ENCODE data around the gene AMPH.

Gene AMPH

DNA sequence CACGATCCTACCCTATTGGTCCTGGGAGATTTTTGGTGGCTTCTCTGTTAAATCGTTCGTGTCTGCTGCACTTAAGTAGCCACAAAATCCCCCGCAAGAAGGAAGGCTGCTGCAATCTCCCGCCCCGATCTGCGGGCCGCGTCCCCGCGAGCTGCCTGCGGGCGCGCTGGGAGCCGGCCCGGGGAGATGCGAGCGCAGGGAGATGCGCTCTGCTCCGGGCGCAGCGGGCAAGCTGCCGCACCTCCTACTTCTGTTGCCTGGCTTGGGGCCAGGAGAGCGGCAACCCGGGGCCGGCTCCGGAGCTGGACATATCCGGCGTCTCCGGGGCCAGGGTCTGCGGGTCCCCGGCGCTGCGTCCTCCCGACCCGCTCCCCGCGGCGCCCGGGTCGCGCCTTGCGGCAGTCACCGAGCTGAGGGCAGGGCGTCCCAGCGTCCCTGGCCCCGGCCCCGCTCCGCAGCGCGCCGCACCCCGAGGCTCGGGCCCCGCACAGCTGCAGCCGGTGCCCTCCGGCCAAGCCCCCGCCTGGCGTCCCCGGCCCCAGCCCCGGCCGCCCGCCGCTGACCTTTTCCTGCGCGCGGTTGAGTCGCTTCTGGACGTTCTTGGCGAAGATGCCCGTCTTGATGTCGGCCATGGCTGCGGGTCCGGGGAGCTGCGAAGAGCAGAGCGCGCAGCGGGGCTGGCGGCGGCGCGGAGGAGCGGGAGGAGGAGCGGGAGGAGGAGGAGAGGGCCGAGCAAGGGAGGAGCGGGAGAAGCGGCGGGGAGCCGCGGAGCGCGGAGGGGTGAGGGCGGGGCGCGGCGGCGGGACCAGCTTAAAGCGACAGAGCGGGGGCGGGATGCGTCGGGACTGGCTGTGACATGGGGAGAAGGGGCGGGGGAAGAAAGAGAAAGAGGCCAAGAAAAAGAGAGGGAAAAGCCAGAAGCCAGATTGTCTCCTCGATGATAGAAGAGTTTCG lies at the start of gene AMPH:
TSS of gene AMPH (minus strand) at position 654 of the 954 bp plus-strand sequence. CDS start at position 632, 22 bp downstream.
- peak; percentile 5 for DNase-seq (ENCODE audit: low read depth)

DNA sequence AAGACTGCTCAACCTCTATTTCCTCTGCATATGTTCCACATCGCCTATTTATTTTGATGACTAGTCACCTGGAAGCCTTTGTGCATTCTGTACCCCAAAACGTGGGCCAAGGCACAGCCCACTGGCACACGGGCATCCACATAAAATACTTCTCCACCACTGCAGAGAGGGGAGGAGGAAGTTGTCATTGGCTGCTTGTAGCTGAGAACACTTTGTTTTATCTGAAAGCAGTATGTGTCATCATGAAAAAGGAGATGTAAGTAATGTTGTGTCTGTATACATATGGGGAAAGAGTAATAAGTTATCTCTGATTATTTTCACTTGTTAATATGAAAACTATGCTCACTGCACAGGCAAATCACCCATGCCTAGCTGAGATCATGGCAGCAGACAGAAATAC lies 48.2 kb upstream of the AMPH start:
- DNase-seq (ENCODE audit: low read depth) = no peak

DNA sequence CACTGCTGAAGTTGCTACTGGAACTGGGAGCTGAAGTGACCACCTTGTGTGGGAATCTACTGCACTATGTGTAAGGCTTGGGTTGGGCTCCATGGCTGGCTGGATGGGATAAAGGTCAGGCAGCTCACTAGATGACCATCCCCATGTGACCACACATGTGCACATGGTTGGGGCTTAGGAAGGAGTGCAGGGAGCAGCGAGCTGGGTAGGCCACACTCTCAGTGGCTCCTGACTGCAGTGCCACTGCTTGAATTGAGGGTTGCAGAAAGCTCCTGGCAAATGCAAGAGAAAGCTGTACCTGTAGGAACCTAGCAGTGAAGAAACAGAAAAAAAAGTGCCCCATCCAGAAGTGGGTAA lies 47.5 kb upstream of the AMPH start:
- DNase-seq (ENCODE audit: low read depth) = no peak

DNA sequence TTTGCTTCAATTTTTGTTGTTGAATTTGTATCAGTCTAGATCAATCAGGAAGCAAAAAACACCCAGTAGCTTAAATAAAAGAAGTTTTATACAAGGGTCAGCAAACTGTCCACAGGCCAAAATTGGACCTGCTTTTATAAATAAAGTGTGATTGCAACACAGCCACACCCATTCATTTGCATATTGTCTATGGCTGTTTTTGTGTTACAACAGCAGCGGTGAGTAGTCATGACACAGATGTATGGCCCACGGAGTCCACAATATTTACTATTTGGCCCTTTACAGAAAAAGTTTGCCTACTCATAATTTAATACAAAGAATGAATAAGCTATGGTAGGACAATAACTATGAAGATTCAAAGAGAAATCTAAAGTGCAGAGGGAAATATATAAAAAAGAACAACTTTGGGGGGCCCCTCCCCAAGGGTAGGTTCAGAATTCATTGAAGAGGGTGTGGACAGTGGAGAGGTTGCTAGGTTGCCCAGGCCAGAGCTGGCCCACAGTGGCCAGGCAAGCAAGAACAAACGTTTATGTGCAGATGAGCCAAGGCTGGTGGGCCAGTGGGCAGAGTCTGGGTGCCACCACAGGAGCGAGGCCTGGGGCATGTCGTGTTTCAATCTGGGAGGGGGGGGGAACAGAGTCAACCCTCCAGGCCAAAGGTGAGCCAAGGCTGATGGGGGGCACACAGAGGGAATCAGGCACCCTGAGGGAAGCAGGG lies 47.0 kb upstream of the AMPH start:
- no peak for DNase-seq (ENCODE audit: low read depth)

DNA sequence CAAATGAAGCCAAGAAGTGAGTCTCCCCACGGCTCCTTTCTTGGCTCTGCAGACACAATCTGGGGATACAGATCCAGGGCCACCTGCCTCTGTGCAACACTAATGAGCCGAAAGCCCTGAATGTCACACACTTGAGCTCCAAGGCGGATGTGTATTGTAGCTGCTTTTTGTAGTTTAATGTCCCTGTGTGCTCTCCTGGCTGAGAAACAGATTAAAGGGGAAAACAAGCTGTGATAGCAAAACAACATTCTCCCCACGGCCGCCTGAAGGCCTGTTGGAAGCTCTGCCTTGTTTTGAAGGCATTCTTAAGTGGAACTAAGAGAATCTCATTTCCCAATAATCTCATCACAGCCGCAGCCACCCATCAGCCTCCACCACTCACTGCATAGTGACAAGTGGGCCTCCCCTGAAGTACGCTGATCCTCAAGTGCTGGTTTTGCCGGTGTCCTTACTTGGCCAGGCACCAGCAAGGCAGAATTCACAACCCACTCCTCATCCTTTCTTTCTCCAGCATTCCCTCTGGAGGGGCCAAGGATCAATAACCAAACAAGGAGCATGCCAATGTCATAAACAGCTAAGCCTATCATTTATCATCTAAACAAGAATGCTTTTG lies 44.4 kb upstream of the AMPH start:
- no peak for DNase-seq (ENCODE audit: low read depth)

DNA sequence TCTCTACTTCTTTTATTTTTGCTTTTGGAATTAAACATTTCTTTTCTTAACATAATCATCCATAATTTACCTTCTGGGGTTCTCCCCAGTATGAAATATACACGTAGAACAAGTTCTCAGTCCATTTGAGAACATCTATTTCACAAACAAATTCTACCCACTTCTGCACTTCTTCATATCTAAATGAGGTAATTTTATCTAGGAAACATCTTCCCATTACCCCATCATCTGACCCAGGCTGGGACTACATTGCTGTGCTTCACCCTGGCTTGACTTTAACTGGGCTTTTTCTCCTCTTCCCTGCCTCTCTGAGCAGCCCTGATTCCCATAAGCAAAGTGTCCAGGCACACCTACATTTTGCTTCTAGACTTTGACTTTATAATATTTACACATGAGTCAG lies 43.3 kb upstream of the AMPH start:
- no peak for DNase-seq (ENCODE audit: low read depth)

DNA sequence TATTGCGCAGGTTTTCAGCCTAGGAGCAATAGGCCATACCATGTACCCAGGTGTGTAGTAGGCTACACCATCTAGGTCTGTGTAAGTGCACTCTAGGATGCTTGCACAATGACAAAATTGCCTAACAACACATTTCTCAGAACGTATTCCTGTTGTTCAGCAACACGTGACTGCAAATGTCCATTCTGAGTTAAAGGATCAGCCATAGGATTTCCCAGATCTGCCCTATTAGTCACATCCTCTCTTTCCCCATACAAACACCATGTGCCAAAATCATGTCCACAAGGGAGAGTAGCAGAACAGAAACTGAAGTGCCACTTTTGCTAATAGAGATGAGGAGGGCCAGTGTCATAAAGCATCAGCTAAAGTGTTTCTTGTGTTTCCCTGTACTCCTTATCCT lies 42.6 kb upstream of the AMPH start:
- no peak for DNase-seq (ENCODE audit: low read depth)

DNA sequence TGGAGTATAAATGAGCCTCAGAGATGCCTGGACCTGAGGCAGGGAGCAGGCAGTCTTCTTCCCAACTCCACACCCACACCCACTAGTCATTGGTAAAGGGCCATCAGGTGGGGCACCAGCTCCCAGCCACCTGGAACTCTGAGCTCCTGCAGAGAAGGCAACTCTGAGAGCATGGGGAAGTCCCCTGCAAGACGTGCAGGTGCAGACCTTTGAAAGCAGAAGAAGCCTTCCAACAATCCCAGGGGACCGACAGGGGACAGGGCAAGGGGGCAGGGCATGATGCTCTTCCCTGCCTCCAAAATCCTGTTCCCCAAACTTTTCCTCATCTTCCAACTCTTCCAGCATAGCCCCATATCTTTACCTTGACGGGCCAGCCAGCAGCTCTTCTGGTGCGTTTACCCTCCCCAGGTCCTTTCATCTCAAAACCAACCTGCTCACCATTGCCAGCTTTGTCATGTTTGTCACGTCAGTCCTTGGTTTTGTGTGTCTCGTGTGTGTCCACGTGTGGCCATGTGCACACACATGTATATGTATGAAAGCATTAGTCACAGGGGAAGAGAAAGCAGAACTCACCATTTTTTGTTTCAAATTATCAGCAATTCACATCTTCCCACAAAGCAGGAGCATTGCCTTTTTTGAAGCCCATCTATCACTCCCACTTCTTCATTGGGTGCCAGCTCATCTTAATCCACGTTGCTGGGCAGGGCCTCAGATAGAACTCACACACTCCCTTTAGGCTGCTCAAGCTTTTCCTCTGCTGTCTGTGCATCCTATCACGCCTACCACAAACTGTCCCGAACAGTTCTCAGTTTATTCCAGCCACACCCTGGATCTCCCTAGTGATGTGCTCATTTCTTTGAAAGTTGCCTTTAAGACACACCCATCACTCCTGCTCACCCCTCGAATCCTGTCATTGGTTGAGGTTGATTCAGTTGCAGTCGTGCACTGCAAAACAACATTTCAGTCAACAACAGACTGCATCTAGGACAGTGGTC lies 41.0 kb upstream of the AMPH start:
- no peak for DNase-seq (ENCODE audit: low read depth)

DNA sequence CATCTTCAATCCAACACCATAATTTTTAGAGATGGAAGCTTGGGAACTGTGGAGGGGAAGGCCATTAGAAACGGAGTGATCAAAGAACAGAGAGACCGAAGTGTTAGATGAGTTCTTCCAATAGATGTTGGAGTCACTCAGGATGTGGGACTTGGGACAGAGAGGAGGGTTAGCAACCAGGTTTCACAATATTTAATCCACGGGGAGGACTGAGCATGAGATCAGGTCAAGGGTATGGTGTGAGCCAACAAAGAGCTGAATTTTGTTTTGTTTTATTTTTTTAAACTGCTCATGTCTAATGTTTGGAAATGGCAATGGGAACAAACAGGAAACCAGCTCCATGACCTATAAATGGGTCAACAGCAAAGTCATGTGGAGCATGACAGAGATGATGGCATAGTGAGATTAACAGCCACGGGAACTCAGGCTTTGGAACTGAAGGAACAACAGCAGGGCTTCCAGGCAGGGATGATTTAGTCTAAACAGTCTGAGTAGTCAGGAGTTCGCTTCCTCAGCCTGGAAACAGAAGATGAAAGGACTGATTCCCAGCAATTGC lies 38.9 kb upstream of the AMPH start:
- no peak for DNase-seq (ENCODE audit: low read depth)

DNA sequence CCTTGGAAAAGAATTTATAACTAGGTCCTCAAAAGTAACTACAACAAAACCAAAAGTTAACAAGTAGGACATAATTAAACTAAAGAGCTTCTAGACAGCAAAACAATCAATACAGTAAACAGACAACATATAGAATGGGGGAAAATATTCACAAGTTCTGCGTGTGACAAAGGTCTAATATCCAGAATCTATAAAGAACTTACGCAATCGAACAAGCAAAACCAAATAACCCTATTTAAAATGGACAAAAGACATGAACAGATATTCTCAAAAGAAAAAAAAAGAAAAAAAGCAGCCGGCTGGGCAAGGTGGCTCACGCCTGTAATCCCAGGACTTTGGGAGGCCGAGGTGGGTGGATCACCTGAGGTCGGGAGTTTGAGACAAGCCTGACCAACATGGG lies 33.8 kb upstream of the AMPH start:
- DNase-seq (ENCODE audit: low read depth) = no peak

DNA sequence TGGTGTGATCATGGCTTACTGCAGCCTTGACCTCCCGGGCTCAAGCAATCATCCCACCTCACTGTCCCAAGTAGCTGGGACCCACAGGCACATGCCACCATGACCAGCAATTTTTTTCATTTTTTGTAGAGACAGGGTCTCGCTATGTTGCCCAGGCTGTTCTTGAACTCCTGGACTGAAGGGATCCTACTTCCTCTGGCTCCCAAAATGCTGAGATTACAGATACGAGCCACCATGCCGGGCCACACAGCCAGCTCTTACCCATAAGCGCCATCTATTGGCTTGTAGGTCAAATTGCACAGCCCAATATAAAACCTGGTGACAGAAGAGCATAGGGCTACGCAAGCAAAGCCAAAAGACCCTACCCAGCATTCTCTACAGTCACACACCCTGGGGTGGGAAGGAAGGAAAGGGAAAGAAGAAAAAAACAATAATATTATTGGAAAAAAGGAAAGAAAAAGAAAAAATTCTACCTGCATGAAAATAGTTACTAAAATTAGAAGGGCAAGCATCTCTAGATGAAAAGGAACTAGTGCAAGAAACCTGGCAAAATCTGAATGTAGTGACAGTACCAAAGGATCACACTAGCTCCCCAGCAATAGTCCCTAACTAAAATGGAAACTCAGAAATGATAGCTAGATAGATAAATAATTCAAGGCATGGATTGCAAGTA lies 29.4 kb upstream of the AMPH start:
- DNase-seq (ENCODE audit: low read depth) = no peak

DNA sequence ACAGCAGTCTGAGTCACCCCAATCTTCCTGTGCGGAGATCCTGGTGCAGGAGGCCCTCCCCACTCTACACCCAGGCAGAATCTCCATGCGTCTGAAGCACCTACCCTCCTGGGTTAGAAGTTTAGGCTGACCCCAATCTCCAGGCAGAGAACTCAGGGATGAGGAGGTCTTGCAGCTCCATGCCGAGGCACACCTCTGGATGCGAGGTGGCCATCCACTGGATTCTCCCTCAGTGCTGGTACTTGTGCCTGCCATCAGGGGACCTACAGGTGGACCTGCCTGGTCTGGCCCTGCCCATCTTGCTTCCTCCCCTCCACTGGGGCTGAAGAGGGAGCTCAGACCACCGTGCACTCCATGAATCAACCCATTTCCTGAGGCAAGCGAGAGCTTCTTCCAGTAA lies 28.8 kb upstream of the AMPH start:
- no peak for DNase-seq (ENCODE audit: low read depth)

DNA sequence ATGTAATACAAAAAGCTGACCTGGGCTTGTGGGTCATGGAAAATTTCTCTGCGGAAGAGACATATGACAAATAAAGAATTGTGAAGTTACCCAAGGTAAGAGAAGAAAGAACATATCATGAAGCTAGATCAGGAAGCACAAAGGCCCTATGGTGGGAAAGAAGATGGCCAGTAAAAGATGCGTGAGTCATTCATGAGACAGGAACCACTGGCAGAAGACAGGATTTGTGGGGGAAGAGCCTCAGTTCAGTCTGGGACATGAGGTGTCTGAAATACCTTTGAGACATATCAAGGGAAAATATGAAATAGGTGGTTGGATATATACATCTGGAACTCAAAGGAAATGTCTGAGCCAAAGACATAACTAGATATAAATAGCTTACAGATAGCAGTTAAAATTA lies 27.7 kb upstream of the AMPH start:
- DNase-seq (ENCODE audit: low read depth) = no peak

DNA sequence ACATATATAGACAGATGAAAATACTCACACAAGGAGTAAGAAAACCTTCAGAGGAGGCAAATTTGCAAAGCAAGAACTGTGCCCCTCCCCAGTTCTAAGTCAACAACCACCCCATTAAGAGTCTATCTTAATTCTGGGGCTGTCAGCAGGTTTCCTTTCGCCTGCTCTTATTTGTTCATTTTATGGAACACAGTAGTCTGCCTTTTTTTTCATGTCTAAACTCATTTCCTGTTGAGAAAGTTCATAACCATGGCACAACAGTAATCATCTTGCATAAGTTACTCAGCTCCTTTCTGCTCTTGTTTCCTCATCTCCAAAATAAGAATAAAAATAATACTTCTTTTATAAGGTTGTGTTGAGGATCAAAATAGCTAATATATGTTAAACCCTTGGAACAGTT lies 25.8 kb upstream of the AMPH start:
- DNase-seq (ENCODE audit: low read depth) = no peak

DNA sequence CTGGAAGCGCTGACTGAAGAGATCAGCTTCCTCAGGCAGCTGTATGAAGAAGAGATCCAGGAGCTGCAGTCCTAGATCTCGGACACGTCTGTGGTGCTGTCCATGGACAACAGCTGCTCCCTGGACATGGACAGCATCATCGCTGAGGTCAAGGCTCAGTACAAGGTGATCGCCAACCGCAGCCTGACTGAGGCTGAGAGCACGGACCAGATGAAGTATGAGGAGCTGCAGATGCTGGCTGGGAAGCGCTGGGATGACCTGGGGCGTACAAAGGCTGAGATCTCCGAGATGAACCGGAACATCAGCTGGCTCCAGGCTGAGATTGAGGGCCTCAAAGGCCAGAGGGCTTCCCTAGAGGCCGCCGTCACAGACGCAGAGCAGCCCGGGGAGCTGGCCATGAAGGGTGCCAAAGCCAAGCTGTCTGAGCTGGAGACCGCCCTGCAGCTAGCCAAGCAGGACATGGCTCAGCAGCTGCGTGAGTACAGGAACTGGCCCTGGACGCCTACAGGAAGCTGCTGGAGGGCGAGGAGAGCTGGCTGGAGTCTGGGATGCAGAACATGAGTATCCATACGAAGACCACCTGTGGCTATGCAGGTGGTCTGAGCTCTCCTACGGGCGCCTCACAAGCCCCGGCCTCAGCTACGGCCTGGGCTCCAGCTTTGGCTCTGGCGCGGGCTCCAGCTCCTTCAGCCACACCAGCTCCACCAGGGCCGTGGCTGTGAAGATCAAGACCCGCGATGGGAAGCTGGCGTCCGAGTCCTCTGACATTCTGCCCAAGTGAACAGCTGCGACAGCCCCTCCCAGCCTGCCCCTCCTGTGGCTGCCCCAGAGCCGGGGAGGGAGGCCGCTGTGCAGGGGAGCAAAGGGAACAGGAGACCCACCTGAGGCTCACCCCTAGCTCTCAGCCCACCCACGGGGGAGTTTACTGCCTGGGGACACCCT lies 24.9 kb upstream of the AMPH start:
- DNase-seq (ENCODE audit: low read depth) = no peak

DNA sequence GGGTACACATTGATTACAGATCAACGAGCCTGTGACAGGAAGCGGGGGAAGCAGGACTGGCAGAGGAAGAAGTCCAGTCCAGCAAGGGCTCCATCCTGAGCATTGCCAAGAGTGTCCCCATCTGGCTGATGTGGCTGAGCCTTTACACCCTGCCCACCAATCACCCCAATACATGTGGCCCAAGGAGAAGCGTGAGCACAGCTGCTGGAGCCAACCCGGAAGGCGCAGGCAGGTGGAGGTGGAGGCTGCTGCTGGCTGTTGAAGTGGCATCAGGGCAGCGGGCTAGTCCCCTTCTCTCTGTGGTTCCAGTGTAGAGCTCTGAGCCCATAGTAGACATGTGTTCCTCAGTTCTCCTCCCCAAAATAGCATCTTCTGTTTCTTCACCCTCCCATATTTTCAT lies 6.8 kb upstream of the AMPH start:
- DNase-seq (ENCODE audit: low read depth) = no peak

DNA sequence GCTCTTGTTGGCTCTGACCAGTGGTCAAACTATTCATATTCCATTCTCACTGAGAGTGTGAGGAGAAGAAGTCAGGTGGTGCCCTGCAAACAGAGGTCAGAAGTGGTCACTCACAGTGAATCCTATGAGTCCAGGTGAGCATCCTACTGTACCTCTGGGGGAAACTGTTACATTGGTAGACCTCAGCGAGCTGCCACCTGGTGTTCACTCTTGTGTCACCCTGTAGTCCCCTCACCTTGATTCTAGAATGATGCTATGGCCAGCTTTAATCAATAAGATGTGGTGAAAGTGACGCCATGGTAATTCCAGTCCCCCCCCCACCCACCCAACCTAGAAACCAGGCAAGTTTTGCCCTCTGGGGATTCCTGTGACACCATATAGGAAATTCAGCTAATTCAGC lies 1.2 kb upstream of the AMPH start:
- DNase-seq (ENCODE audit: low read depth) = no peak

DNA sequence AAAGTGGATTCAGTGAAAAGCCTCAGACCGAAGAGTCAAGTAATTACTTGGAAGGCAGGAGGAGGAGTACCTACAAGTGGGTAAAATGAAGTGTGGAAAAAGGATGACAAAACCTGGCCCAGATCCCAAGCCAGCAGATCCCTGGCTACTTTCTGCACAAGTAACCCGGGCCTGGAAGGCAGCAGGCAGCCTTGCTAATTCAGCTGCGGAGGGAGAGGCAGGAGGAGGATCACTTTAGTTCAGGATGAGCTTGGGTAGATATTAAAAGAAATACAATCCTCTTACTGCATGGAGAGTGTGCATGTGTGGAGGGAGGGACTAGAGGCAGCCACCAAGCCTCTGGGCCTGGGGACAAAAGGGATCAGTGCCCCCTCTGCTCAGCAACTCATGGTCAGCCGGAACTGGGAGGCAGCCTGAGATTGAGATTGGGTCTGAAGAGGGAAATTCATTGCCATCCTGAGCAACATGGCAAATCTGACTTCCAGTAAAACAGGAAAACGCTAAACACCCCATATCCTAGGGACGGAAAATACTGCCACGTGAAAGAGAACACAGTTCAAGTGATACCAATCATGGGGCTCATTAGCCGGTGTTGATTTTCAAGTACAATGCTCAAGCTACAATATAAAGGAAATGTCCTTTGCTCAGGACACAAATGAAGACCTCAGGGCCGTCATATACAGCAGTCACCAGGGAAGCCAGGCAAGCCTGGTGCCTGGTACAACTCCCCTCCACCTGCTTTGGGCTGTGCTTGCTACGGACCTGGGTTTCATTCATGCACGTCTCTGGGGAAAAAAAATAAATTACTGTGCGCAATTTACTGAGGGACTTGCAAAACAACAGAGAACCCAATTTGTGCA lies 1.3 kb downstream of the AMPH start:
- DNase-seq (ENCODE audit: low read depth) = no peak

Measured in stimulated activated CD8-positive, alpha-beta memory T cell treated with anti-CD3 and anti-CD28 coated beads, Interleukin-4, amount 100 ng/mL, for 24 hours (primary cell).